HEK293 (cell line): ENCODE results near the gene S100A11.
A peak's percentile ranks its signal among the peaks of the same experiment; 100 is the strongest.

Experiments
- CTCF ChIA-PET: fragments of 350-600 bp; formaldehyde crosslinking; extraction: SDS; loops from one replicate; lab custom pipeline; 2021; ENCODE audit warnings: antibody characterized with exemption; lab: Yijun Ruan, JAX
- POLR2A ChIA-PET: fragments of 300-600 bp; formaldehyde crosslinking; extraction: SDS; loops from one replicate; lab custom pipeline; 2020; ENCODE audit warnings: antibody characterized with exemption, inconsistent platforms; lab: Yijun Ruan, JAX
- H3K27ac ChIP-seq: fragments of 200-500 bp; sonication (Bioruptor generic); 2 replicates; pipeline ENCODE4 v1.5.1; 2014; ENCODE audit warnings: low read depth, low read length, control low read depth, inconsistent platforms; ENCODE audit errors: extremely low read depth
- H3K36me3 ChIP-seq, 2 experiments: fragments of 200-500 bp in 1 of 2; sonication (Bioruptor generic) in 1 of 2; 1 replicate in 1 of 2; 2 replicates in 1 of 2; pipeline ENCODE4 v1.5.1; 2014 to 2017; ENCODE audit warnings: inconsistent platforms in 2 of 2, low read length in 2 of 2; ENCODE audit not compliant: control insufficient read depth in 2 of 2, insufficient read depth in 1 of 2
- H3K4me1 ChIP-seq: fragments of 200-500 bp; sonication (Bioruptor generic); 2 replicates; pipeline ENCODE4 v1.5.1; 2014; ENCODE audit warnings: mild to moderate bottlenecking, low read length, inconsistent platforms; ENCODE audit not compliant: control insufficient read depth, insufficient read depth
- H3K4me3 ChIP-seq: 2 replicates; pipeline ENCODE4 v1.5.1; 2011; ENCODE audit warnings: low read depth, mild to moderate bottlenecking, control low read depth, low read length, moderate library complexity
- H3K9me3 ChIP-seq: fragments of 200-500 bp; sonication (Bioruptor generic); 2 replicates; pipeline ENCODE4 v1.5.1; 2014; ENCODE audit warnings: low read depth, low read length, inconsistent platforms; ENCODE audit not compliant: control insufficient read depth, insufficient read depth
- BCL6B ChIP-seq: fragments of 450-650 bp; formaldehyde crosslinking; IDR thresholded peaks from 2 replicates; pipeline ENCODE4 v1.5.1; 2017; ENCODE audit warnings: missing biosample characterization, missing genetic modification characterization
- OVOL3 ChIP-seq: fragments of 450-650 bp; formaldehyde crosslinking; IDR thresholded peaks from 2 replicates; pipeline ENCODE4 v1.5.1; 2016; ENCODE audit warnings: missing biosample characterization, missing genetic modification characterization
- REPIN1 ChIP-seq: fragments of 450-650 bp; formaldehyde crosslinking; IDR thresholded peaks from 2 replicates; pipeline ENCODE4 v1.5.1; 2017; ENCODE audit warnings: missing biosample characterization, missing genetic modification characterization, low read depth
- REST ChIP-seq: fragments of 450-650 bp; formaldehyde crosslinking; IDR thresholded peaks from 2 replicates; pipeline ENCODE4 v1.5.1; 2016; ENCODE audit warnings: missing biosample characterization, missing genetic modification characterization
- ZBTB17 ChIP-seq: fragments of 450-650 bp; formaldehyde crosslinking; IDR thresholded peaks from 2 replicates; pipeline ENCODE4 v1.5.1; 2016; ENCODE audit warnings: missing biosample characterization, missing genetic modification characterization
- ZFP3 ChIP-seq: fragments of 450-650 bp; formaldehyde crosslinking; IDR thresholded peaks from 2 replicates; pipeline ENCODE4 v1.5.1; 2016; ENCODE audit warnings: low read depth, missing biosample characterization, missing genetic modification characterization
- ZNF184 ChIP-seq: fragments of 450-650 bp; IDR thresholded peaks from 2 replicates; pipeline ENCODE4 v1.5.1; 2018; ENCODE audit warnings: missing biosample characterization, mild to moderate bottlenecking, missing genetic modification characterization
- ZNF2 ChIP-seq: fragments of 450-650 bp; formaldehyde crosslinking; IDR thresholded peaks from 2 replicates; pipeline ENCODE4 v1.5.1; 2016; ENCODE audit warnings: missing biosample characterization, missing genetic modification characterization
- ZNF23 ChIP-seq: fragments of 450-650 bp; formaldehyde crosslinking; IDR thresholded peaks from 2 replicates; pipeline ENCODE4 v1.5.1; 2016; ENCODE audit warnings: missing biosample characterization, missing genetic modification characterization, borderline replicate concordance
- ZNF24 ChIP-seq: fragments of 450-650 bp; formaldehyde crosslinking; IDR thresholded peaks from 2 replicates; pipeline ENCODE4 v1.5.1; 2016; ENCODE audit warnings: missing biosample characterization, missing genetic modification characterization
- ZNF280C ChIP-seq: fragments of 450-650 bp; formaldehyde crosslinking; IDR thresholded peaks from 2 replicates; pipeline ENCODE4 v1.5.1; 2016; ENCODE audit warnings: missing biosample characterization, missing genetic modification characterization
- ZNF426 ChIP-seq: fragments of 450-650 bp; formaldehyde crosslinking; IDR thresholded peaks from 2 replicates; pipeline ENCODE4 v1.5.1; 2017; ENCODE audit warnings: missing biosample characterization, missing genetic modification characterization, mild to moderate bottlenecking, inconsistent platforms, moderate library complexity
- ZNF518A ChIP-seq: fragments of 450-650 bp; formaldehyde crosslinking; conservative IDR thresholded peaks from 2 replicates; pipeline ENCODE4 v1.5.1; 2016; ENCODE audit warnings: low read depth, missing biosample characterization, missing genetic modification characterization
- ZNF555 ChIP-seq: fragments of 450-650 bp; formaldehyde crosslinking; conservative IDR thresholded peaks from 2 replicates; pipeline ENCODE4 v1.5.1; 2017; ENCODE audit warnings: missing biosample characterization, mild to moderate bottlenecking, missing genetic modification characterization, inconsistent platforms
- ZSCAN30 ChIP-seq: fragments of 450-650 bp; IDR thresholded peaks from 2 replicates; pipeline ENCODE4 v1.5.1; 2018; ENCODE audit warnings: missing biosample characterization, mild to moderate bottlenecking, missing genetic modification characterization, moderate library complexity

Gene S100A11

GRCh38 chr1:152047730-152048415, 11.1 kb upstream of the S100A11 start (continued):
- TF ChIP-seq ZNF280C = no peak

- Histone ChIP-seq H3K27ac (peak overlapping the region; percentile 80), H3K9me3 (no peaks in the 10 kb centered on the region), H3K4me1 (peaks cover 8% of the 10 kb centered on the region), H3K4me3 (peak overlapping the region; percentile 17), H3K36me3 (no peaks in the 10 kb centered on the region)
- POLR2A ChIA-PET = interaction anchor here (1.0 to 4.1 kb wide), 3 partner anchors 12 to 62 kb away, joined by 3 to 68 read pairs (median 3); partner anchors contain the start of gene S100A11
- TF ChIP-seq ZFP3 (tag by site-specific recombination) = no peak
- CTCF ChIA-PET = interaction anchor here (0.8 to 13.0 kb wide), 4 partner anchors 12 to 411 kb away, joined by 3 to 223 read pairs (median 24); partner anchors contain the start of gene S100A11
These were observed 10.6 kb upstream of the S100A11 start for GRCh38 chr1:152047413-152047729.

- Histone ChIP-seq H3K36me3 (no peaks in the 10 kb centered on the region), H3K27ac (no peak overlapping the region), H3K9me3 (no peaks in the 10 kb centered on the region), H3K4me1 (peaks cover 8% of the 10 kb centered on the region), H3K4me3 (no peak overlapping the region)
- TF ChIP-seq ZNF24 (tag by site-specific recombination) (no peak), ZNF426 (tag by site-specific recombination) (no peak), OVOL3 (tag by site-specific recombination) (no peak), ZNF184 (no peak), BCL6B (tag by site-specific recombination) (no peak), ZNF518A (tag by site-specific recombination) (no peak)
- ChIA-PET CTCF (interaction anchor here (0.6 to 5.4 kb wide), 3 partner anchors 9 to 154 kb away, joined by 3 to 44 read pairs (median 7); partner anchors contain the start of gene S100A11), POLR2A (no interaction called here)
These were observed 7.6 kb upstream of the S100A11 start for GRCh38 chr1:152044386-152044785.

GRCh38 chr1:152043870-152044269, 7.1 kb upstream of the S100A11 start:
- Histone ChIP-seq H3K36me3 (no peaks in the 10 kb centered on the region), H3K9me3 (no peaks in the 10 kb centered on the region), H3K4me1 (peaks cover 8% of the 10 kb centered on the region), H3K27ac (no peak overlapping the region), H3K4me3 (no peak overlapping the region)
- CTCF ChIA-PET = interaction anchor here (5.4 kb wide), 1 partner anchor 8 kb away, joined by 44 read pairs; the partner anchor contains the start of gene S100A11
- POLR2A ChIA-PET = no interaction called here
- TF ChIP-seq REST (tag by site-specific recombination) = no peak
- TF ChIP-seq ZNF23 (tag by site-specific recombination) = no peak
- TF ChIP-seq REPIN1 (tag by site-specific recombination) = no peak
- TF ChIP-seq ZNF555 (tag by site-specific recombination) = no peak
- no peak for TF ChIP-seq ZSCAN30 (tag by site-specific recombination)
- TF ChIP-seq ZNF2 (tag by site-specific recombination) = no peak
- TF ChIP-seq ZFP3 (tag by site-specific recombination) = no peak
- no peak for TF ChIP-seq ZBTB17
